ENCODE measurements around the gene TOMM5. TPM values are rescaled to one million over a fixed set of nuclear protein-coding genes. Genes with fewer than 3 reads are reported as not detected.

TOMM5 gene
- total RNA-seq, 1 experiment from 2014 or later: 49.3 TPM

GRCh38 chr9:37626708-37627292, 34.4 kb upstream of the TOMM5 start:
- H3K36me3 Mint-ChIP-seq (ENCODE audit: insufficient read depth, unreplicated experiment): no peaks in the 10 kb centered on the region
- CTCF ChIA-PET: interaction anchor here (0.7 kb wide), 1 partner anchor 87 kb away, joined by 3 read pairs; no protein-coding TSS in a partner anchor

GRCh38 chr9:37625758-37626147, 33.4 kb upstream of the TOMM5 start:
- Mint-ChIP-seq H3K4me1 (ENCODE audit: low read depth, unreplicated experiment) (no peaks in the 10 kb centered on the region), H3K36me3 (ENCODE audit: insufficient read depth, unreplicated experiment) (no peaks in the 10 kb centered on the region), H3K27me3 (ENCODE audit: unreplicated experiment) (no peaks in the 10 kb centered on the region), H3K27ac (ENCODE audit: unreplicated experiment) (no peak overlapping the region), H3K9me3 (ENCODE audit: low read depth, unreplicated experiment) (no peaks in the 10 kb centered on the region), H3K4me3 (ENCODE audit: low read depth, unreplicated experiment) (no peak overlapping the region)
- DNase-seq: no peak
- intact Hi-C loops (cut with micrococcal nuclease; ENCODE audit: unreplicated experiment): no loop called here
- BruUV-seq (replicated peaks): no TSS peak
- TF ChIP-seq, protein P1, sequence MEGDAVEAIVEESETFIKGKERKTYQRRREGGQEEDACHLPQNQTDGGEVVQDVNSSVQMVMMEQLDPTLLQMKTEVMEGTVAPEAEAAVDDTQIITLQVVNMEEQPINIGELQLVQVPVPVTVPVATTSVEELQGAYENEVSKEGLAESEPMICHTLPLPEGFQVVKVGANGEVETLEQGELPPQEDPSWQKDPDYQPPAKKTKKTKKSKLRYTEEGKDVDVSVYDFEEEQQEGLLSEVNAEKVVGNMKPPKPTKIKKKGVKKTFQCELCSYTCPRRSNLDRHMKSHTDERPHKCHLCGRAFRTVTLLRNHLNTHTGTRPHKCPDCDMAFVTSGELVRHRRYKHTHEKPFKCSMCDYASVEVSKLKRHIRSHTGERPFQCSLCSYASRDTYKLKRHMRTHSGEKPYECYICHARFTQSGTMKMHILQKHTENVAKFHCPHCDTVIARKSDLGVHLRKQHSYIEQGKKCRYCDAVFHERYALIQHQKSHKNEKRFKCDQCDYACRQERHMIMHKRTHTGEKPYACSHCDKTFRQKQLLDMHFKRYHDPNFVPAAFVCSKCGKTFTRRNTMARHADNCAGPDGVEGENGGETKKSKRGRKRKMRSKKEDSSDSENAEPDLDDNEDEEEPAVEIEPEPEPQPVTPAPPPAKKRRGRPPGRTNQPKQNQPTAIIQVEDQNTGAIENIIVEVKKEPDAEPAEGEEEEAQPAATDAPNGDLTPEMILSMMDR (IDR thresholded peaks at IDR 0.05; ENCODE audit: unreplicated experiment): no peak
- CTCF ChIA-PET: no interaction called here

More at GRCh38 chr9:37626708-37627292, 34.4 kb upstream of the TOMM5 start:
- intact Hi-C loops (cut with micrococcal nuclease; ENCODE audit: unreplicated experiment): no loop called here
- BruUV-seq (replicated peaks): no TSS peak
- H3K4me1 Mint-ChIP-seq (ENCODE audit: low read depth, unreplicated experiment): no peaks in the 10 kb centered on the region
- no peaks in the 10 kb centered on the region for H3K9me3 Mint-ChIP-seq (ENCODE audit: low read depth, unreplicated experiment)
- no peaks in the 10 kb centered on the region for H3K27me3 Mint-ChIP-seq (ENCODE audit: unreplicated experiment)
- no peak overlapping the region for H3K4me3 Mint-ChIP-seq (ENCODE audit: low read depth, unreplicated experiment)
- TF ChIP-seq, protein P1 (IDR thresholded peaks at IDR 0.05; ENCODE audit: unreplicated experiment): no peak
- DNase-seq: no peak
- no peak overlapping the region for H3K27ac Mint-ChIP-seq (ENCODE audit: unreplicated experiment)

GRCh38 chr9:37625036-37625757, 32.8 kb upstream of the TOMM5 start:
- intact Hi-C loops (cut with micrococcal nuclease; ENCODE audit: unreplicated experiment): no loop called here
- DNase-seq: no peak
- H3K9me3 Mint-ChIP-seq (ENCODE audit: low read depth, unreplicated experiment): no peaks in the 10 kb centered on the region
- CTCF ChIA-PET: no interaction called here
- no peaks in the 10 kb centered on the region for H3K27me3 Mint-ChIP-seq (ENCODE audit: unreplicated experiment)
- BruUV-seq (replicated peaks): no TSS peak
- H3K4me1 Mint-ChIP-seq (ENCODE audit: low read depth, unreplicated experiment): no peaks in the 10 kb centered on the region
- H3K36me3 Mint-ChIP-seq (ENCODE audit: insufficient read depth, unreplicated experiment): no peaks in the 10 kb centered on the region
- no peak overlapping the region for H3K4me3 Mint-ChIP-seq (ENCODE audit: low read depth, unreplicated experiment)
- no peak overlapping the region for H3K27ac Mint-ChIP-seq (ENCODE audit: unreplicated experiment)
- TF ChIP-seq, protein P1 (IDR thresholded peaks at IDR 0.05; ENCODE audit: unreplicated experiment): no peak

DNA sequence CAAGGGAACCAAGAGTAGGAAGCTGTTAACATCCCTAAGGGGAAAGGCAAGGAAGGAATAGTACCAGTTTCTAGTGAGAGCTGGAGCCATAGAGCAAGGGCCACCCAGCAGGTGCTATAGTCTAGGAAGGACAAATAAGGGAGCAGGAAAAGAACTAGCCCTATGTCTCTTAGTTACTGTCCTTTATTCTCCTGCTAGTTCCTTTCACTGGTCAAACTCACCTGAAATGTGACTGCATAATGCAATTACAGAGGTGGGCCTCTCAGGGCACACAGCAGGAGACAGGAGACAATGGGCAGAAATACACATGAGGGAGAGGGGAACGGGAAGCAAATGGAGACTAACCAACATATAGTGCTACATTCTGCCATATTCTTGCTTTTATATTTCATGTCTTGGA, 31.7 kb upstream of the TOMM5 start:
- Mint-ChIP-seq H3K4me3 (ENCODE audit: low read depth, unreplicated experiment) (no peak overlapping the region), H3K4me1 (ENCODE audit: low read depth, unreplicated experiment) (no peaks in the 10 kb centered on the region), H3K27me3 (ENCODE audit: unreplicated experiment) (peaks cover 2% of the 10 kb centered on the region), H3K36me3 (ENCODE audit: insufficient read depth, unreplicated experiment) (no peaks in the 10 kb centered on the region), H3K9me3 (ENCODE audit: low read depth, unreplicated experiment) (no peaks in the 10 kb centered on the region), H3K27ac (ENCODE audit: unreplicated experiment) (no peak overlapping the region)
- intact Hi-C loops (cut with micrococcal nuclease; ENCODE audit: unreplicated experiment): no loop called here
- TF ChIP-seq, protein P1 (IDR thresholded peaks at IDR 0.05; ENCODE audit: unreplicated experiment): no peak
- DNase-seq: no peak
- CTCF ChIA-PET: no interaction called here
- BruUV-seq (replicated peaks): no TSS peak
